ENCODE results near the gene KRTAP6-3. TPM values are rescaled to one million over a fixed set of nuclear protein-coding genes. Genes with fewer than 3 reads are reported as not detected.

KRTAP6-3 gene
- total and polyA plus RNA-seq, 9 of the 15 experiments (the other 6 are each of a cell fraction or from before 2014, with no cell fraction given), result 0.23 TPM; not detected in 8

DNA sequence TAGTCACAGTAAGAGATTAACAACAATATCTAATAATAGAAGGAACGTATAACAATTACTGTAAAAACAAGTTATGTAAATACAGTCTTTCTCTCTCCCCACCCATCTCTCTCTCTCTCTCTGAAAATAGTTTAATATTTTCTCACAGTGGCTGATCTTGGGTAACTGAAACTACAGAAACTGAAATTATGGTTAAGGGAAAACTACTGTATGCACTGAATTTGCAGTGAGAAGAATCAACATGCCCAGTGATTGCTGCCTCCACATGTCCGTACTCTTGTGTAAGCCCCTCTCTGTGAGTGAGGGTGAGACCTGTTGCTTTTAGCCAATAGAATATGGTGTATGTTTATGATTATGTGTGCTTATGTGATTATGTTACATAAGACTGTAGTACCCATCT is 19.9 kb downstream of the KRTAP6-3 start:
- Histone ChIP-seq H3K27me3 (ENCODE audit: control insufficient read depth in 2 of 2, insufficient read depth in 2 of 2, low read length in 2 of 2) (no peaks in the 10 kb centered on the region), H3K27ac (ENCODE audit: extremely low read depth, low read depth, low read length) (no peak overlapping the region), H3K9ac (ENCODE audit: insufficient read depth in 1 of 2, low read depth in 2 of 2, low read length in 2 of 2) (no peak overlapping the region), H4K20me1 (replicated peaks; ENCODE audit: control insufficient read depth, insufficient read depth, low read length) (no peaks in the 10 kb centered on the region), H3K4me3 (no peak overlapping the region), H3K9me1 (ENCODE audit: control insufficient read depth, insufficient read depth, low read length) (no peaks in the 10 kb centered on the region), H3K4me1 (replicated peaks in 1 of 2; ENCODE audit: control insufficient read depth in 2 of 2, insufficient read depth in 2 of 2, low read length in 2 of 2) (no peaks in the 10 kb centered on the region), H3K9me3 (replicated peaks; ENCODE audit: control insufficient read depth, insufficient read depth, low read depth, low read length) (peaks cover 5% of the 10 kb centered on the region; the same call in 1 of the 2 replicates), H3K36me3 (ENCODE audit: control insufficient read depth, insufficient read depth, low read length) (no peaks in the 10 kb centered on the region), H3K79me2 (ENCODE audit: control insufficient read depth, insufficient read depth, low read length) (no peaks in the 10 kb centered on the region), H3K4me2 (ENCODE audit: insufficient read depth, low read length) (no peak overlapping the region), H2AFZ (ENCODE audit: low read depth, low read length) (no peak overlapping the region)
- TF ChIP-seq WHSC1 (IDR thresholded peaks at IDR 0.05; ENCODE audit: low read length), result no peak
- TF ChIP-seq ZNF134 (CRISPR knock-in tag; conservative IDR thresholded peaks at IDR 0.05), result no peak
- TF ChIP-seq RBFOX2 (IDR thresholded peaks at IDR 0.05; ENCODE audit: low read depth, low read length), result no peak
- TF ChIP-seq ZNF780A (CRISPR knock-in tag; IDR thresholded peaks at IDR 0.05), result no peak
- TF ChIP-seq NUFIP1 (IDR thresholded peaks at IDR 0.05; ENCODE audit: partially characterized antibody), result no peak
- TF ChIP-seq GTF2A2 (tag; IDR thresholded peaks at IDR 0.05), result no peak
- TF ChIP-seq BRF1 (IDR thresholded peaks at IDR 0.05; ENCODE audit: borderline replicate concordance, extremely low read depth, insufficient read length), result no peak
- TF ChIP-seq, protein P1, sequence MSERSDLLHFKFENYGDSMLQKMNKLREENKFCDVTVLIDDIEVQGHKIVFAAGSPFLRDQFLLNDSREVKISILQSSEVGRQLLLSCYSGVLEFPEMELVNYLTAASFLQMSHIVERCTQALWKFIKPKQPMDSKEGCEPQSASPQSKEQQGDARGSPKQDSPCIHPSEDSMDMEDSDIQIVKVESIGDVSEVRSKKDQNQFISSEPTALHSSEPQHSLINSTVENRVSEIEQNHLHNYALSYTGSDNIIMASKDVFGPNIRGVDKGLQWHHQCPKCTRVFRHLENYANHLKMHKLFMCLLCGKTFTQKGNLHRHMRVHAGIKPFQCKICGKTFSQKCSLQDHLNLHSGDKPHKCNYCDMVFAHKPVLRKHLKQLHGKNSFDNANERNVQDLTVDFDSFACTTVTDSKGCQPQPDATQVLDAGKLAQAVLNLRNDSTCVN (CRISPR knock-in tag; IDR thresholded peaks at IDR 0.05), result no peak
- TF ChIP-seq ZBTB7A (IDR thresholded peaks at IDR 0.05; ENCODE audit: borderline replicate concordance, control insufficient read depth, low read depth, low read length), result no peak
- no peak for TF ChIP-seq KLF16 (IDR thresholded peaks at IDR 0.05)
- TF ChIP-seq PCBP2 (IDR thresholded peaks at IDR 0.05; ENCODE audit: low read depth, low read length, poor library complexity, severe bottlenecking), result no peak
- TF ChIP-seq NELFE (IDR thresholded peaks at IDR 0.05; ENCODE audit: insufficient read depth, insufficient read length), result no peak
- TF ChIP-seq, protein P2, sequence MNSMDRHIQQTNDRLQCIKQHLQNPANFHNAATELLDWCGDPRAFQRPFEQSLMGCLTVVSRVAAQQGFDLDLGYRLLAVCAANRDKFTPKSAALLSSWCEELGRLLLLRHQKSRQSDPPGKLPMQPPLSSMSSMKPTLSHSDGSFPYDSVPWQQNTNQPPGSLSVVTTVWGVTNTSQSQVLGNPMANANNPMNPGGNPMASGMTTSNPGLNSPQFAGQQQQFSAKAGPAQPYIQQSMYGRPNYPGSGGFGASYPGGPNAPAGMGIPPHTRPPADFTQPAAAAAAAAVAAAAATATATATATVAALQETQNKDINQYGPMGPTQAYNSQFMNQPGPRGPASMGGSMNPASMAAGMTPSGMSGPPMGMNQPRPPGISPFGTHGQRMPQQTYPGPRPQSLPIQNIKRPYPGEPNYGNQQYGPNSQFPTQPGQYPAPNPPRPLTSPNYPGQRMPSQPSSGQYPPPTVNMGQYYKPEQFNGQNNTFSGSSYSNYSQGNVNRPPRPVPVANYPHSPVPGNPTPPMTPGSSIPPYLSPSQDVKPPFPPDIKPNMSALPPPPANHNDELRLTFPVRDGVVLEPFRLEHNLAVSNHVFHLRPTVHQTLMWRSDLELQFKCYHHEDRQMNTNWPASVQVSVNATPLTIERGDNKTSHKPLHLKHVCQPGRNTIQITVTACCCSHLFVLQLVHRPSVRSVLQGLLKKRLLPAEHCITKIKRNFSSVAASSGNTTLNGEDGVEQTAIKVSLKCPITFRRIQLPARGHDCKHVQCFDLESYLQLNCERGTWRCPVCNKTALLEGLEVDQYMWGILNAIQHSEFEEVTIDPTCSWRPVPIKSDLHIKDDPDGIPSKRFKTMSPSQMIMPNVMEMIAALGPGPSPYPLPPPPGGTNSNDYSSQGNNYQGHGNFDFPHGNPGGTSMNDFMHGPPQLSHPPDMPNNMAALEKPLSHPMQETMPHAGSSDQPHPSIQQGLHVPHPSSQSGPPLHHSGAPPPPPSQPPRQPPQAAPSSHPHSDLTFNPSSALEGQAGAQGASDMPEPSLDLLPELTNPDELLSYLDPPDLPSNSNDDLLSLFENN (IDR thresholded peaks at IDR 0.05; ENCODE audit: low read depth in 2 of 2, low read length in 2 of 2), result no peak
- TF ChIP-seq, protein P3, sequence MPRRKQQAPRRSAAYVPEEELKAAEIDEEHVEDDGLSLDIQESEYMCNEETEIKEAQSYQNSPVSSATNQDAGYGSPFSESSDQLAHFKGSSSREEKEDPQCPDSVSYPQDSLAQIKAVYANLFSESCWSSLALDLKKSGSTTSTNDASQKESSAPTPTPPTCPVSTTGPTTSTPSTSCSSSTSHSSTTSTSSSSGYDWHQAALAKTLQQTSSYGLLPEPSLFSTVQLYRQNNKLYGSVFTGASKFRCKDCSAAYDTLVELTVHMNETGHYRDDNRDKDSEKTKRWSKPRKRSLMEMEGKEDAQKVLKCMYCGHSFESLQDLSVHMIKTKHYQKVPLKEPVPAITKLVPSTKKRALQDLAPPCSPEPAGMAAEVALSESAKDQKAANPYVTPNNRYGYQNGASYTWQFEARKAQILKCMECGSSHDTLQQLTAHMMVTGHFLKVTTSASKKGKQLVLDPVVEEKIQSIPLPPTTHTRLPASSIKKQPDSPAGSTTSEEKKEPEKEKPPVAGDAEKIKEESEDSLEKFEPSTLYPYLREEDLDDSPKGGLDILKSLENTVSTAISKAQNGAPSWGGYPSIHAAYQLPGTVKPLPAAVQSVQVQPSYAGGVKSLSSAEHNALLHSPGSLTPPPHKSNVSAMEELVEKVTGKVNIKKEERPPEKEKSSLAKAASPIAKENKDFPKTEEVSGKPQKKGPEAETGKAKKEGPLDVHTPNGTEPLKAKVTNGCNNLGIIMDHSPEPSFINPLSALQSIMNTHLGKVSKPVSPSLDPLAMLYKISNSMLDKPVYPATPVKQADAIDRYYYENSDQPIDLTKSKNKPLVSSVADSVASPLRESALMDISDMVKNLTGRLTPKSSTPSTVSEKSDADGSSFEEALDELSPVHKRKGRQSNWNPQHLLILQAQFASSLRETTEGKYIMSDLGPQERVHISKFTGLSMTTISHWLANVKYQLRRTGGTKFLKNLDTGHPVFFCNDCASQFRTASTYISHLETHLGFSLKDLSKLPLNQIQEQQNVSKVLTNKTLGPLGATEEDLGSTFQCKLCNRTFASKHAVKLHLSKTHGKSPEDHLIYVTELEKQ (CRISPR knock-in tag; IDR thresholded peaks at IDR 0.05), result no peak
- intact Hi-C loops (cut with micrococcal nuclease), result no loop called here
- CTCF ChIA-PET (ENCODE audit: low intra/inter-chr PET ratio), result no interaction called here
- in situ Hi-C loops (cut with MboI), result no loop called here
- no TSS peak for BruUV-seq (replicated peaks)
- FAIRE-seq, result no peak
- no peak for DNase-seq (ENCODE audit: extremely low read depth in 1 of 4, low spot score in 3 of 4)
- POLR2A ChIA-PET, result no interaction called here
- no peak for ATAC-seq
- WGBS (ENCODE audit: insufficient coverage, low coverage, missing lambda C conversion rate), result 6% methylated on average over 2 of the region's 2 CpGs
